G401 (cell line): Measurements from ENCODE around the gene GAL3ST1. TPM values are rescaled to one million over a fixed set of nuclear protein-coding genes. Genes with fewer than 3 reads are reported as not detected.
"Not testable (repeated sequence)": the region's sequence is repeated elsewhere in the genome, so short reads cannot be mapped to it uniquely, and the experiment has no call there.

Experiments used
- DNase-seq: peaks from one replicate; pipeline ENCODE4 v3.0.0-alpha.2; 2015; ENCODE audit warnings: low spot score
- in situ Hi-C: cut with HindIII; loops from 2 replicates; pipeline ENCODE4 v1.10.0; 2016; ENCODE audit warnings: low sequenced_read_pairs, mixed read lengths
- total RNA-seq: library from RNA; depleted of rRNA; stranded (reverse); fragments of >200 nt; shearing (Covaris generic); gene quantifications from 2 replicates; pipeline ENCODE4 v1.2.3, GENCODE V29; 2014

Gene GAL3ST1
- total RNA-seq, 1 experiment from 2014 or later: not detected

DNA sequence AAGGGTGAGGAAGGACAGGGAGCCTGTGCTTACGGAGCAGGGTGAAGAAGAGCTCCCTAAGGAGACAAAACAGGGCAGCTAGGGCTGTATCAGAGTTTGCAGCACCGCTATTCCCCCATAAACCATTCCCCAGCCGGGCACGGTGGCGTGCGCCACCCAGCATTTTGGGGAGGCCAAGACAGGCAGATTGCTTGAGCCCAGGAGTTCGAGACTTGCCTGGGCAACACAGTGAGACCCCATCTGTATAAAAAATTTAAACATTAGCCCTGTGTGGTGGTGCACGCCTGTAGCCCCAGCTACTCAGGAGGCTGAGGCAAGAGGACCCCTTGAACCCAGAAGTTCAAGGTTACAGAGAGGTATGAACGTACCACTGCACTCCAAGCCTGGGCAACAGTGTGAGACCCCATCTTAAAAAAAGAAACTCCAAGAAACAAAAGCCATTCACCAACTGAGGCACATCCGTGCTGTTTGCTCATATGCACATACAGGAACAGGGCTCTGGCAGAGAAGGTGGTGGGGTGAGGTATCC, 4.7 kb downstream of the GAL3ST1 start:
- no peak for DNase-seq
- in situ Hi-C loops: no loop called here

DNA sequence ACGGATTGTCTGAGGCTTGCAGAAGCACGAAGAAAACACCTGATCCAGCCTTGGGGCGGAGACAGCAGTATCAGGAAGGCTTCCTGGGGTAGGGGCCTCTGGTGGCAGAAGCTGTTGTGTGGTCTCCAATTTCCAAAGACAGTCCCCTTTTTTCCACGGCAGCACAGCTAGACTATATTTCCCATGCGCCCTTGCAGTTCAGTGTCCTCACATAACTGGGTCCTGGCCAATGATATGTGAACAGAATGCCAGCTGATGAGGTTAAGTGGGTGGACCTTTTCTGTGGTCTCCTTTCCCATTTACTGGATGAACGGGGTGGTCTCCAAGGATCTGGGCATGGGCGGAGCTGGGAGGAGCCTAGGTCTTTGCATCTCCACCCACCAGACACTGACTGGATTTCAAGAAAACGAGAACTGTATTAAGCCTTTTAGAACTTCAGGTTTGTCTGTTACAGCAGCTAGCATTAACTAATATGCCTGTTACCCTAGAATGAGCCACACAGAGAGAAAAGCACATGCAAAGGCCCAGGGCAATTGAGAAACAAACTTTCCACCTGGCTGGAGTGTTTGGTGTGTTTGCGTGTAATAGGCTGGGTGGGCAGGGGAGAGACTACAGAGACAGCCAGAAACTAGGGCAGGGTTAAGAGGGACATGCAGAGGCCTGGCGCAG, 6.2 kb downstream of the GAL3ST1 start:
- in situ Hi-C loops: no loop called here
- DNase-seq: no peak

DNA sequence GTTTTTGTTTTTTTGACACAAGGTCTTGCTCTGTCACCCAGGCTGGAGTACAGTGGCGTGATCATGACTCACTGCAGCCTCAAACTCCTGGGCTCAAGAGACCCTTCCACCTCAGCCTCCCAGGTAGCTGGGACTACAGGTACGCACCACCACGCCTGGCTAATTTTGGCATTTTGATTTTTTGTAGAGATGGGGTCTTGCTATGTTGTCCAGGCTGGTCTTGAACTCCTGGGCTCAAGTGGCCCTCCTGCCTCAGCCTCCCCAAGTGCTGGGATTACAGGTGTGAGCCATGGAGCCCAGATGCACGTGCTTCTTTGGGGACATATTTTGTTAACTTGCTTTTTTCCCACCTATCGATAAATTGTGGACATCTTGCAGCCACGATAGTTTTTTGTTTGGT, 7.2 kb downstream of the GAL3ST1 start:
- DNase-seq, in situ Hi-C loops: not testable (repeated sequence)

DNA sequence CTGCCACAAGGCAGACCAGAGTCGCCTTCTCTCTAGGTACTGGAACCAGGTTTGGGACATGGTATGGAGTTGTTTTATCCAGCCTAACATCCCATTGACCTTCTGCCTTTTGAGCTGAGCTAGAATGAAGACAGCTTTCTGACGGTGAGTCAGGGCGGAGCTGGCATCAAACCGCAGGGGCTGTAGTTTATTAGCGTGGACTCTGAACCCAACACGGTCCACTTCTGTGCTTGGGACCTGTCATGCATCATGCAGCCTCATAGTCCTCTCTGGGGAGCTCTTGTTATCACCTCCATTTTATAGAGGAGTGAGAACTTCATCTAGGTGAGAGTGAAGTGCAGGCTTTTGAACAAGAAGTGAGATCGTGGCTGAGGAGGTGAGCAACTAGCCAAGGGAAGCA, 8.3 kb downstream of the GAL3ST1 start:
- no peak for DNase-seq
- in situ Hi-C loops: no loop called here

DNA sequence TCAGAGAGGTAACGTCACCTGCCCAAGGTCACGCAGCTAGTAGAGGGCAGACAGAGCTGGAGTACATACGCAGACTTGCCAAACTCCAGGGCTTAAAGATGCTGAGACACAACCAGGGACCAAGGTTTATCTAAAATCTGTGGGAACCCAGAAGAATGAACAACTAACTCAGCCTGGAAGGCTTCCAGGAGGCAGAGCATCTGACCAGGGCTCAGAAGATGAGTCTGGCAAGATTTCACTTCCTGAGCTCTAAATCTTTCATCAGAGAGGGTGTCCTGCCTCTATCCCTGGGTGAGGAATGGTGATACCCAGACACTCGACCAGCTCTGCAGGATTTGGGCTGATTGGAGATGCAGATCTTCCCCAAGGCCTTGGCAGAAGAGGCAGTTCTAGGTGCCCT, 9.1 kb downstream of the GAL3ST1 start:
- in situ Hi-C loops: no loop called here
- DNase-seq: no peak

DNA sequence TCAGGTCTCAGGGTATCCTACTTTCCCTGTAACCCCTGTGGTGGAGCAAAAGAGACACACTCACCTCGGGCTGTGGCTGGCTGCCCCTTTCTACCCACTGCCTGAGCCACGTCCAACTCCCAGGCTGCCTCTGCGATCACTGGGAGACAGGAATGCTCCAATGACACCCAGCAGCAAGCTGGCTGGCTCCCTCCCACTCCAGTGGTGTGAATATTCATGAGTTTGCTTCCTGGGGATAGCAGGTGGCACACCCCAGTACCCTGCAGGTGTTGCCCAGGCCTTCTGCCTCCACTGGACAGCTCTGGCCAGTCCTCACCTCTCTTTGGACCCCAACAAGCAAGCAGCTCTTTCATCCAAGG, 9.7 kb downstream of the GAL3ST1 start:
- in situ Hi-C loops: no loop called here
- DNase-seq: no peak

DNA sequence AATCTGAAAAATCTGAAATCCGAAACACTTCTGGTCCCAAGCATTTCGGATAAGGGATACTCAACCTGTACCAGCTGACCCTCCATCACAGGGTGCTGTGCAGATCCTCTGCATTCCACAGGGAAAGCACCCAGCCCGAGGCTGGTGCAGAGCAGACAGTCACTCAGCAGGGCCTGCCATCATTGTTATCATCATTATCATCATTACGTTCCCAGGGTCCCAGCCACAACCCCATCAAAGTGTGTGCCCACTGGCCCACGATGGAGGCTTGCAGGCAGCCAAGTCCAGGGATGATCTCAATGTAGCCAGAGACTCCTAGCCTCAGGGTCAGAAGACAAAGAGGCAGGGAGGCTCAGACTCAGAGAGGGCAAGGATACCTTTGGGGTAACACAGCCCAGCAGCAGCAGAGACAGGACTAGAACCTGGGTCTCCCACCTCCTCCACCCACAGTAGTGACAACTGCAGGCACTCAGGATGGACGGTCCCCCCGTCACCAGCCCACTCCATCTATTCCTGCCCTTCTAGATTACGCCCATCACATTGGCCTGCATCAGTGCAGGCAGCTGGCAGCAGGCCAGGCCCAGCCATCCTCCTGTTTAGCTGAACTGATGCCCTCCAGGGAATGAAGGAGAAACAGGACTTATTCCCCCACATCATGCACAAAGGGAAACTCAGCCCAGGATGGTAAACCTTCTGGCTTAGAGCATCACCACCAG, 10.3 kb downstream of the GAL3ST1 start:
- in situ Hi-C loops: no loop called here
- DNase-seq: no peak

DNA sequence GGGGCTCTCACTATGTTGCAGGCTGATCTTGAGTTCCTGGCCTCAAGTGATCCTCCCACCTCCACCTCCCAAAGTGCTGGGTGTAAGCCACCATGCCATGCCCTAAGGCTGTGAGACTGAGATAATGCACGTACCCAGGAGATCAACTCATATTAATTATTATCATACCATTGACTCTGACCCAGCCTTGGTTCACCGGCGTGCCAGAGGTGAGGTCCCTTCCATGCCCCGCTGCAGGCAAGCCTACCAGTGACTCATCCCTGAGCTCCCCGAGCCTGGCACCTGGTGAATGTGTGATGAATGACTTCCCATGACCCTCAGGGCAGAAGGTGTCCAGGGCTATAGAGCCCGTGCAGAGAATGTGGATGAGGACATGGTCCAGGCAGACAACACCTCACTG, 12.1 kb downstream of the GAL3ST1 start:
- in situ Hi-C loops: no loop called here
- DNase-seq: no peak

DNA sequence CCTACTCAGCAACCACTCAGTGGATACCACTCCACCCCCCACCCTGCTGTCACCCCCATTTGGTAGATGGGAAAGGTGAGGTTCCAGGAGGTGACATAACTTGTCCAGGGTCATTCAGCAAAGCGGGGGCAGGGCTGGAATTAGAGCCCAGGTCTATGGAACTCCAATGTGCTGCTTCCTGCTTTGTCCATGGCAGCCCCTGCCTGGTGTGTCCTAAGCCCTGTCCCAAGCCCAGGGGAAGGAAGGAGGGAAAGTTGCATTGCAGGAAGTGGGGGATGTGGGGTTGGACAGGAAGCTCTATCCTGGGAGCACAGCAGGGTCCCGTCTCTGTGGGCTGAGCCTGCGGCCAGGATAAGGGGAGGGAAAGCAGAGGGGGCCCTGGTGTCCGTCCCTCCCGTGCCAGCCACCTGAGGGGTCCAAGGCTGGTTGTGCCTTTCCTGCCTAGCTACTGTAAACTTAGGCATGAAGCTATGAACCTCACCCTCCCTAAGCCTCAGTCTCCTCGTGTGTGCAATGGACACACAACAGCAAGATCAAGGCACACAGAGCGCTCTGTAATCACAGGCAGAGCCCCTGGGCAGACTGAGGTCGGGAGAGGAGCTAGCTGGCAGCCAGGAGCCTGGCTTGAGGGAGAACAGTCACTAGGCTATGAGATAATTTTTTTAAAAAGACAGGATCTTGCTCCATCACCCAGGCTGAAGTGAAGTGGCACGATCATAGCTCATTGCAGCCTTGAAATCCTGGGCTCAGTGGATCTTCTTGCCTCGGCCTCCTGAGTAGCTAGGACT, 12.9 kb downstream of the GAL3ST1 start:
- no peak for DNase-seq
- in situ Hi-C loops: no loop called here

DNA sequence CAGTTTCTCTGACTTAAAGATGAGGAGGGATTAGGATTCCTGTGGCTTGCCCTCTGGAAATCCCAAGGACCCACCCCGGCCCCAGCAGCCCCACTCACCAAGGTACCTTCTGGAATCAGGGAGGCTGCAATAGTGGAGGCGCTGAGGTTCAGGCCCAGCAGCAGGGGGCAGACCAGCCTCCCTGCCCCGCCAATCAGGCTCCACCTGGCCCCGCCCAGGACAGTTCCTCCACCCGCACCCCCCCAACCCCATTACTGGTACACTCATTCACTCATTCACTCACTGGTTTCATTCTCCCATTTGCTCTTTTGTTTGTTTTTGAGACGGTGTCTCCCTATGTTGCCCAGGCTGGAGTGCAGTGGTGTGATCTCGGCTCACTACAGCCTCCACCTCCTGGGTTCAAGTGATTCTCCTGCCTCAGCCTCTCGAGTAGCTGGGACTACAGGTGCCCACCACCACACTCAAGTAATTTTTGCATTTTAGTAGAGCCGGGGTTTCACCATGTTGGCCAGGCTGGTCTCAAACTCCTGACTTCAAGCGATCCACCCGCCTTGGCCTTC, 13.7 kb downstream of the GAL3ST1 start:
- in situ Hi-C loops, DNase-seq: not testable (repeated sequence)

DNA sequence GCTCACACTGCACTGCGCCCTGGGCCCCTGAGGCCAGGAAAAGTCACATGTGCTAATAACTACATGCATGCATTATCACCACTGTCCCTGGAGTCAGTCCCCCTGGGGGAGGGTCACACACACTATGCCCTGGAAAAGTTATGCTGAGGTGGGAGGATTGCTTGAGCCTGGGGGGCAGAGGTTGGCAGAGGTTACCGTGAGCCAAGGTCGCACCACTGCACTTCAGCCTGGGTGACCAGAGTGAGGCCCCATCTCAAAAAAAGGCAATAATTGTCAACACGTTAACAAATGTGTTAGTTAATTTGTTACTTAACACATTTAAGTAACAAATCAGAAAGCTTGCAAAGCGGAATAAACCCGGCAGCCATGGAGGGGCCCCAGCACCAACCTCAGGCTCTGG, 14.6 kb downstream of the GAL3ST1 start:
- no peak for DNase-seq
- in situ Hi-C loops: no loop called here

DNA sequence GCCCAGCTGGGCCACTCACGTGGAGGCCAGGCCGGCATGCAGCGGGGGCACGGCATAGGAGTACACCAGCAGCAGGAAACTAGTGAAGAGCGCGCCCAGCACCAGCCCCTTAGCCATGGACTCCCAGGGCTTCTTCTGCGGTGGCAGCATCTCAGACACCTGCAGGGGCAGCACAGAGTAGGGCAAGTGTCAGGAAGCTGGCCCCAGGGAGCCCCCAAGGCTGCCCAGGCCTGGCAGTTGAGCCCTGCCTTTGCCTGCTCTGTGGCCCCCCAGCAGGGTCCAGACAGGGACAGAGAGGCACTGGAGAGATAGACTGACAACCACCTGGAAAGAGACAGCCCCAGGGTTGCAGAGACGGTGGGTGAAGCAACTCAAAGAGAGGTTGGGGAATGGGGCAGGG, 17.2 kb downstream of the GAL3ST1 start:
- no peak for DNase-seq
- in situ Hi-C loops: no loop called here

DNA sequence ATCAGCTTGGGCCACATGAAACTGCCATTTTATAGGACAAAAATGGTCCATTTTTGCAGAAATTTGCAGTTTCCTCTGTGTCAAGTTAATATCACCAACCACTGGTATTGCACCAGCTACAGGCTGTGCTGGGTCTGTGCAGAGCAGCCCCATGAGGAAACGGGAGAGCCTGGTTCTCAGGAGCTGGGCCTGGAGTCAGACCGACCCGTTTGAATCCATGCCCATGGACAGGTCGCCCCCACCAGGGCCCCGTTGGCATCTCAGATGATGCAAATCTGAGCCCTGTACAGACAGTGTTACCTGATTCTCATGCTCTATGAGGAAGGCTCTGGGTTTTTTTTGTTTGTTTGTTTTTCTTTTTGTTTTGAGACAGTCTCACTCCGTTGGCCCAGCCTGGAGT, 18.1 kb downstream of the GAL3ST1 start:
- no peak for DNase-seq
- in situ Hi-C loops: no loop called here

DNA sequence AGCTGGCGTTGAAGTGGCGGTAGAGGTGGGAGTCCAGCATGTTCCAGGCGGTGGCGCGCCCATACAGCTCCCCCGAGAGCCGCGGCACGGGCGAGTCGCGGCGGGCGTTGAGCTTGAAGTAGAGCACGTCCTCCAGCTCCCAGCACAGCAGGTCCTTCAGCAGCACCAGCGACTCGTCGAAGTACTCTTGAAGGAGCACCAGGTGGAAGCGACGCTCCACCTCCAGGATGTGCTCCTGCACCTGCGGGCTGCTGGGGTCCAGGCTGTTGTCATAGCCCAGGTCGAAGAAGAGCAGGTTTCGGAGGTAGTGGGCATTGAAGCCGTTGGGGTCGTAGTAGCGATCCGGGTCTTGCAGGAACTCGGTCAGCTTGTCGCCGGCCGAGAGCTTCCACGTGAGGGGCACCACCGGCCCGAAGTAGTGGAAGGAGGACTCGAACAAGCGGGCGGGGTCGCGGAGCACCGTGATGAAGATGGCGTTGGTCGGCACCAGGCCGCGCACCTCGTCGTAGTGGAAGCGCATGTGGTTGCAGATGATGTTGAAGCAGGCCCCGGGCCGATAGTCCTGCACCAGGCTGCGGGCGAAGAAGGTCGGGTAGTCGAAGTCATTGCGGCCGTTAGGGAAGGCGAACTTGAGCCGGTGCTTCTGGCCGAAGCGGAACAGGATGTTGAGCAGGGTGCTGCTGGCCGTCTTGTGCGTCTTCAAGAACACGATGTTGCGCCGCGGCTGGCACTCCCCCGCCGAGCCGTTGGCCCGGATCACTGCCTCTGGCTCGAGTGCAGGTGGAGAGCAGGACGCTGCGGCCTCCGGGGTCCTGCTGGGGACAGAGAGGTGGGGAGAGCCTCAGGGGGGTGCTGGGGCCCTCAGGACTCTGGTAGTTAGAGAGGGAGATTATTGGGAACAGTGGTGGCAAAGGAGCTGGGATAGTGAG, 18.9 kb downstream of the GAL3ST1 start:
- in situ Hi-C loops: no loop called here
- no peak for DNase-seq

DNA sequence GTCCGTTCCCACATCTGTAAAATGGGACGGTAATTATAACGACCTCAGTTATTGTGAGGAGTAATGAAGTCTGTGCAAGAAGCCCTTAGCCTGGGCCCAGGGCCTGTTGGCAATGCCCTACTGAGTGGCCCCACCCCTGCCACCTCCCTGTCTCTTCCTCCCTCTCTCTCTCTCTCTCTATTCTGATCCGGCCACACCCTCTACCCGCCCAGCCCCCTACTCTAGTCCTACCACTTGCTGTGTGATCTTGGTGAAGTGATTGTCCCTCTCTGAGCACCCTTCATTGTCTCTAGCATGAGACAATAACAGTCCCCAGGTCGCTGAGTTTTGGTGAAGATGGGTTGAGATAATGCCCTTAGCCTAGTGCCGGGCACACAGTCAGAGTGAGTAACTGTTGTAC, 20.5 kb downstream of the GAL3ST1 start:
- no peak for DNase-seq
- in situ Hi-C loops: no loop called here

DNA sequence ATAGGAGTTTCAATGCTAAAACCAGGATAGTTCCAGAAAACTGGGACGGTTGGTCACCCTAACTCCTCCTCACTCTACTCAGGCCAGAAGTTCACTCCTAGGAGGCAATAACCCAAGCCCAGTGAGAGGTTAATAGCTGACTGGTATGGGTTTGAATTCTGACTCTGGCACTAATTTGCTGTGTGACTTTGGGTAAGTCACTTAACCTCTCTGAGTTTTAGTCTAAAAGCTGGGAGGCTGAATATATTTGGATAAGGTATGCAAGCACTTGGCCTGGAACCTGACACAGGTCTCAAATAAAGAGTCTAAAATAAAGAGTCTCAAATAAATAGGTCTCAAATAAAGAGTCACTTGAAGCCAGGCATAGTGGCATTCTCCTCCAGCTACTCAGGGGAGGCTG, 21.7 kb downstream of the GAL3ST1 start:
- DNase-seq: no peak
- in situ Hi-C loops: no loop called here

DNA sequence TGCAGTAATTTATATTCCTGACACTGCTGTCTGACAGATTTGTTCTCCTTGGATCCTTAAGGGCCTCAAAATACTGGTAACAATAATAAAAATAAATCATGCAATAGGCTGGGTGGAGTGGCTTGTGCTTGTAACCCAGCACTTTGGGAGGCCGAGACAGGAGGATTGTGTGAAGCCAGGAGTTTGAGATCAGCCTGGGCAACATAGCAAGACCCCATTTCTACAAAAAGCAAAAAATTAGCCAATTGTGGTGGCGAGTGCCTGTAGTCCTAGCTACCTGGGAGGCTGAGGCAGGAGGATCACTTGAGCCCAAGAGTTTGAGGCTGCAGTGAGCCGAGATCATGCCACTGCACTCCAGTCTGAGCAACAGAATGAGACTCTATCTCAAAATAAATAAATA, 22.7 kb downstream of the GAL3ST1 start:
- in situ Hi-C loops, DNase-seq: not testable (repeated sequence)

DNA sequence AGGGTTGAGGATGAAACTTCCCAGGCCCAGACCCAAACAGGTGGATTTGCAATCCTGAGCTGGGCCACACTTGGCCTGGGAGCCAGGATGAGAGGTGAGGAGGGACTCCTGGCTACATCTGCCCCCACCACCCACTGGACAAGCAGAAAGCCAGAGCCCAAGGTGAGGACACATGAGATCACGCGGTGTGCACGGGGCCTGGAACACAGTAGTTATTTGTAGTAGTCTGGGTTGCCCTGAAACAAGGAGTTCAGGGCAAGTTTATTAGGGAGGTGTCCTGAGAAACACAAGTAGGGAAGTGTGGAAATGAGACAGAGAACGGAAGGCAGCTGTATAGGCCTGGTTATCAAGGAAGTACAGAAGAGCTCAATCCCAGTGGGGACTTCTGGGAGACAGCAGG, 27.3 kb downstream of the GAL3ST1 start:
- DNase-seq: no peak
- in situ Hi-C loops: no loop called here

DNA sequence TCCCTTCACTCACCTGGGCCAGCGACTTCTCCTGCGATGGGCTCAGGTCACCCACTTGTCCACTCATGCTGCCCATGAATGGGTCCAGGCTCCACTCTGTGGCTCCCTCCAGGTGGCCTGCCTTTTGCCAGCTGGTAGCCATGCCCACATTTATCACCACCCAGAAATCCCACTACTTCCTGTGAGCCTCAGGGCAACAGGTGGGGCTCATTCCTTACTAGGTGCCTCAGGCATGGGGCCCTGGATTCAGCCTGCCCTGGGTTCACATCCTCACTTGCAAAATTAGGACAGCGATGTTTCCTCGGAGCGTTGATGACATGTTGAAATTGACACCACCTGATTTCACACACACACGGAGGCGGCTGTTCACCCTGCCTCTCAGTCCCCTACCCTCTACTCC, 27.8 kb downstream of the GAL3ST1 start, which contains the start of gene SEC14L6:
Gene SEC14L6 (minus strand): TSS at position 126 of the 400 bp plus-strand sequence. CDS start 59 bp downstream, at position 67.
- in situ Hi-C loops: no loop called here
- DNase-seq: no peak
